Gastroesophageal sphincter (tissue), 4 donors: ENCODE data around the gene PFDN4. TPM values are rescaled to one million over a fixed set of nuclear protein-coding genes. Genes with fewer than 3 reads are reported as not detected.

Source experiments
- ATAC-seq: fragments of 150-250 bp; one replicate; pipeline ENCODE4 v1.9.1; 2016; ENCODE audit warnings: mild to moderate bottlenecking, moderate library complexity
- H3K27ac ChIP-seq, 4 donors: fragments of 200-600 bp; sonication (generic) in 3 of 4; 1 replicate in 3 of 4; 2 replicates in 1 of 4; pipeline ENCODE4 v1.5.1; 2016 to 2019
- H3K27me3 ChIP-seq: fragments of 200-600 bp; sonication (generic); one replicate; pipeline ENCODE4 v1.5.1; 2019
- H3K36me3 ChIP-seq, 2 donors: fragments of 200-600 bp; sonication (generic); one replicate each; pipeline ENCODE4 v1.5.1; 2019; ENCODE audit warnings: control low read depth in 1 of 2
- H3K4me1 ChIP-seq, 3 donors: fragments of 200-600 bp; sonication (generic); 1 replicate in 2 of 3; 2 replicates in 1 of 3; pipeline ENCODE4 v1.5.1; 2016 to 2019; ENCODE audit warnings: control low read depth in 2 of 3
- H3K4me3 ChIP-seq, 2 donors: fragments of 200-600 bp; sonication (generic); one replicate each; pipeline ENCODE4 v1.5.1; 2019; ENCODE audit warnings: mild to moderate bottlenecking in 1 of 2, moderate library complexity in 1 of 2
- H3K9me3 ChIP-seq, 3 donors: fragments of 200-600 bp; sonication (generic); one replicate each; pipeline ENCODE4 v1.5.1; 2017 to 2019; ENCODE audit warnings: control low read depth in 2 of 3
- EP300 ChIP-seq: sonication (generic); formaldehyde crosslinking; IDR thresholded peaks from one replicate; pipeline ENCODE4 v1.6.1; 2017; ENCODE audit warnings: antibody characterized with exemption, mild to moderate bottlenecking
- POLR2A ChIP-seq, 2 donors: fragments of 450-650 bp; IDR thresholded peaks; one replicate each; pipeline ENCODE4 v1.6.1; 2017; ENCODE audit warnings: antibody characterized with exemption in 2 of 2, mild to moderate bottlenecking in 2 of 2, moderate library complexity in 1 of 2
- POLR2AphosphoS5 ChIP-seq: sonication (generic); formaldehyde crosslinking; IDR thresholded peaks from one replicate; pipeline ENCODE4 v1.6.1; 2017; ENCODE audit warnings: antibody characterized with exemption
- WGBS, 2 donors: methylation state at CpG; one replicate each; pipeline ENCODE4 v1.1.5; 2018; ENCODE audit warnings: low coverage in 1 of 2; 5-methylcytosine and 5-hydroxymethylcytosine counted together
- total RNA-seq, 4 donors: library from RNA; depleted of rRNA; stranded (reverse); fragments of >200 nt; gene quantifications; one replicate each; pipeline ENCODE4 v1.1.0, GENCODE V29; 2016
- TF ChIP-seq, protein P1 (sequence below), 4 experiments: fragments of 200-600 bp in 2 of 4; fragments of 450-650 bp in 2 of 4; sonication (generic) in 1 of 4; IDR thresholded peaks; one replicate each; pipeline ENCODE4 v1.5.1; 2017 to 2019; ENCODE audit warnings: antibody characterized with exemption in 4 of 4, mild to moderate bottlenecking in 2 of 4, moderate library complexity in 2 of 4

The PFDN4 gene
- total RNA-seq, 4 donors from 2014 or later: 39.2 to 91.8 (median 48.5) TPM

DNA sequence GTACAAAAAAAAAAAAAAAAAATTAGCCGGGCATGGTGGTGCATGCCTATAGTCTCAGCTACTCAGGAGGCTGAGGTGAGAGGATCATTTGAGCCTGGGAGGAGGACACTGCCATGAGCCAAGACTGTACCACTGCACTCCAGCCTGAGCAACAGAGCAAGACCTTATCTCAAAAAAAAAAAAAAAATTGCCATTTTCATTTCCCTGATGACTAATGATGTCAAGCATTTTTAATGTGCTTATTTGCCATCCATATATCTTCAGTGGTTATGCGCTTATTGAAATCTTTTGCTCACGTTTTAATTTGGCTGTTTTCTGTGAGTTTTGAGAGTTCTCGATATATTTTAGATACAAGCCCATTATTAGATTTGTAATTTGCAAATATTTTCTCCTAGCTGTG, 46.7 kb downstream of the PFDN4 start:
- 75 to 84% methylated on average over 3 to 4 of the region's 4 CpGs for WGBS, 2 donors
- Histone ChIP-seq H3K4me3 (no peak overlapping the region), H3K36me3 (no peaks in the 10 kb centered on the region), H3K4me1 (no peaks in the 10 kb centered on the region), H3K27ac (no peak overlapping the region), H3K27me3 (no peaks in the 10 kb centered on the region), H3K9me3 (no peaks in the 10 kb centered on the region)
- no peak for TF ChIP-seq POLR2AphosphoS5
- no peak for TF ChIP-seq POLR2A (IDR thresholded peaks at IDR 0.05)
- no peak for TF ChIP-seq EP300
- TF ChIP-seq, protein P1, sequence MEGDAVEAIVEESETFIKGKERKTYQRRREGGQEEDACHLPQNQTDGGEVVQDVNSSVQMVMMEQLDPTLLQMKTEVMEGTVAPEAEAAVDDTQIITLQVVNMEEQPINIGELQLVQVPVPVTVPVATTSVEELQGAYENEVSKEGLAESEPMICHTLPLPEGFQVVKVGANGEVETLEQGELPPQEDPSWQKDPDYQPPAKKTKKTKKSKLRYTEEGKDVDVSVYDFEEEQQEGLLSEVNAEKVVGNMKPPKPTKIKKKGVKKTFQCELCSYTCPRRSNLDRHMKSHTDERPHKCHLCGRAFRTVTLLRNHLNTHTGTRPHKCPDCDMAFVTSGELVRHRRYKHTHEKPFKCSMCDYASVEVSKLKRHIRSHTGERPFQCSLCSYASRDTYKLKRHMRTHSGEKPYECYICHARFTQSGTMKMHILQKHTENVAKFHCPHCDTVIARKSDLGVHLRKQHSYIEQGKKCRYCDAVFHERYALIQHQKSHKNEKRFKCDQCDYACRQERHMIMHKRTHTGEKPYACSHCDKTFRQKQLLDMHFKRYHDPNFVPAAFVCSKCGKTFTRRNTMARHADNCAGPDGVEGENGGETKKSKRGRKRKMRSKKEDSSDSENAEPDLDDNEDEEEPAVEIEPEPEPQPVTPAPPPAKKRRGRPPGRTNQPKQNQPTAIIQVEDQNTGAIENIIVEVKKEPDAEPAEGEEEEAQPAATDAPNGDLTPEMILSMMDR (IDR thresholded peaks at IDR 0.05): no peak
- no peak for ATAC-seq

DNA sequence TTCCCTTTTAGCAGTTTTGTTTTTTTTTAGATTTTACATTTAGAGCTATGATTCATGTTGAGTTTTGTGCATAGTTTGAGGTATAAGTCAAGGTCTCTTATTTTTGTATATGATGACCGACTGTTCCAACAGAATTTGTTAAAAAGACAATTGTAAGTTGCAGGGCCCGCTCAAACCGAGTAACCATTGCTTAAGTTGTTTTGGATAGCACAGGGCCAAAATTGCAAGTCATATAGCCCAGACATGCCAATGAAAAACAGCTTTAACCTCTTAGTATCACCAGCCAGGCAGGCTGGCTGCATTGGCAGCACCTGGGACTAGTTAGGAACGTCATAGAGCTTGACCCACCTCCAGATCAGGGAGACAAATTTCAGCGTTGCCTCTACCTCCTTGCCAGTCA, 47.3 kb downstream of the PFDN4 start:
- H3K4me1 ChIP-seq: no peaks in the 10 kb centered on the region

DNA sequence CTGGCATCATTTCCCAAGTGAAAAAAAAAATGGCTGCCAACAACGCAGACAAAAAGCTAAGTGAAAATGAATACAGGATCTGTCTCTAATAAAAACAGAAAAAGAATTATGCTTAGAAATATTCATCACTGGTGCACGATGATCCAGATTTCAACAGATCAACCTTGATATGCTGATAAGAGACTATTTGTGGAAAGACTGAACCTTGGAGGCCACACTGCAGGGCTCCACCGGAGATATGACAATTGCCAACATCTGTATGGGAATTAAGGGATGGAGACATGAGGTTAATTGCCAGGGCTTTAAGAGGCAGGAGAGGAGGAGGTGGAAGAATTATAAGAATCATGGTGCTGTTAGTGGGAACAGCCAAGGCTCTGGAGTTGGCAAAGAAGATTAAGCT, 48.3 kb downstream of the PFDN4 start:
- no peak overlapping the region for H3K4me3 ChIP-seq
- TF ChIP-seq, protein P1 (IDR thresholded peaks at IDR 0.05): no peak
- TF ChIP-seq POLR2AphosphoS5: no peak
- no peak for TF ChIP-seq EP300
- TF ChIP-seq POLR2A (IDR thresholded peaks at IDR 0.05): no peak
- ATAC-seq: no peak
- H3K4me1 ChIP-seq: no peaks in the 10 kb centered on the region
- H3K9me3 ChIP-seq: no peaks in the 10 kb centered on the region
- H3K27me3 ChIP-seq: no peaks in the 10 kb centered on the region
- no peaks in the 10 kb centered on the region for H3K36me3 ChIP-seq
- H3K27ac ChIP-seq: no peak overlapping the region
- WGBS, 2 donors: 75 to 90% methylated on average over 2 to 3 of the region's 3 CpGs

More for the DNA sequence above, 47.3 kb downstream of the PFDN4 start:
- Histone ChIP-seq H3K4me3 (no peak overlapping the region), H3K27ac (no peak overlapping the region), H3K9me3 (no peaks in the 10 kb centered on the region), H3K36me3 (no peaks in the 10 kb centered on the region), H3K27me3 (no peaks in the 10 kb centered on the region)
- ATAC-seq: no peak
- TF ChIP-seq, protein P1 (IDR thresholded peaks at IDR 0.05): no peak
- TF ChIP-seq POLR2A (IDR thresholded peaks at IDR 0.05) (no peak), POLR2AphosphoS5 (no peak), EP300 (no peak)
- WGBS, 2 donors: 73 to 84% methylated on average over 4 to 5 of the region's 5 CpGs

DNA sequence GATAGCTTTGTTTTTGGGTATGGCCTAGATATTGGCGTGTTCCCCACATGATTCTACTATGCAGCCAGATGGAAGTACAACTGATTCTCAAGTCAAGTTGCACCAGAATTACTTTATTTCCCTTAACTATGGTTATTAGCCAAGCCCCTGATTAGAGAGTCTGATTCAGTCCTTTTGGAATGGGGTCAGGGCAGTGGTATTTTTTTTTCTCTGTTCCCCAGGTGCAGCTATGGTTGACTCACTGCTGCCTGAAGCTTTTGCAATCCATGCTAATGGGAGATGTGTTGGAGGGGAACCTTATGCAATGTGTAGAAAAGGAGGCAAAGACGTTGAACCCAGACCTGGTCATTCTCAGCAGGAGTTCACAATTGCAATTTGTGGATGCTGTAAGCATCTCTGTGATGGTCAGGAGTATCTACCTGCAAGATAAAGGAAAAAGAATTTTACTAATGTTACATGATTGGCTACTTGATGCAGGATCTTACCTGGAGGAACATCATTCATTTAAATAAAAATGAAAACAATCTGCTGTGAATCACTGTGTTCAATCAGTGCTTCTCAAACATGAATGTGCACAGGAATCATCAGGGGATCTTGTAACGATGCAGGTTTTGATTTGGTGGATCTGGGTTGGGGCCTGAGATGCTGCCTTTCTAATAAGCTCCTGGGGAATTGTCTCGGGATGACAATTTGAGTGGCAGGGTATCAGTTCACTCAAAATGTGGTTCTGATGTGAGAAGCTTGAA, 49.4 kb downstream of the PFDN4 start:
- Histone ChIP-seq H3K27me3 (no peaks in the 10 kb centered on the region), H3K4me3 (no peak overlapping the region), H3K27ac (no peak overlapping the region), H3K4me1 (no peaks in the 10 kb centered on the region), H3K36me3 (no peaks in the 10 kb centered on the region), H3K9me3 (no peaks in the 10 kb centered on the region)
- WGBS, 2 donors: 73 to 83% methylated on average over 4 of the region's 4 CpGs
- ATAC-seq: peak; percentile 67
- TF ChIP-seq POLR2A (IDR thresholded peaks at IDR 0.05) (no peak), EP300 (no peak), POLR2AphosphoS5 (no peak)
- TF ChIP-seq, protein P1 (IDR thresholded peaks at IDR 0.05): no peak

DNA sequence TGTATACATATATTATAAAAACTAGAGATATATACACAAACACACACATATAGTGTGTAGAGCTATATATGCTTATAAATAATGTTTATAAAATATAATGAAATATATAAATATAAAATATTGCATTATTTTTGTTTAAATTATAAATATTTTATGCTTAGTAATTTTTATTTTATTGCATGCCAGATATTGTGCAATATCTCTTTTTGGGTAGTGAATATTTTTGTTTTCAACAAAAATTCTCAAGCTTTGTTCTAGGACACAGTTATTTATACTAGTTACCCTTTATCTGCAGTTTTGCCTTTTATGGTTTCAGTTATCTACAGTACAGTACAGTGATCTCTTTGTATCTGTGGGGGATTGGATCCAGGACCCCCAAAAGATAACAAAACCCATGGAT, 52.2 kb downstream of the PFDN4 start:
- Histone ChIP-seq H3K36me3 (no peaks in the 10 kb centered on the region), H3K4me1 (no peaks in the 10 kb centered on the region), H3K27me3 (no peaks in the 10 kb centered on the region), H3K9me3 (no peaks in the 10 kb centered on the region), H3K4me3 (no peak overlapping the region), H3K27ac (no peak overlapping the region)
- ATAC-seq: no peak
- no peak for TF ChIP-seq EP300
- no peak for TF ChIP-seq POLR2A (IDR thresholded peaks at IDR 0.05)
- TF ChIP-seq, protein P1 (IDR thresholded peaks at IDR 0.05): no peak
- TF ChIP-seq POLR2AphosphoS5: no peak
